Stimulated activated CD4-positive, alpha-beta T cell treated with anti-CD3 and anti-CD28 coated beads, Interleukin-4, amount 100 ng/mL, for 4 hours (primary cell): ENCODE data around the gene SHC4.
"Not testable (repeated sequence)": the region's sequence is repeated elsewhere in the genome, so short reads cannot be mapped to it uniquely, and the experiment has no call there.

Source experiments
- DNase-seq, 2 experiments: peaks; one replicate each; pipeline ENCODE4 v3.0.0-alpha.2; 2020

SHC4 gene

GRCh38 chr15:48876057-48876456 is 87.7 kb downstream of the SHC4 start:
- no peak for DNase-seq

- no peak for DNase-seq
Observed at GRCh38 chr15:48875241-48875960, 88.3 kb downstream of the SHC4 start.

GRCh38 chr15:48872632-48873031 is 91.1 kb downstream of the SHC4 start:
- DNase-seq = no peak

GRCh38 chr15:48871542-48871941 is 92.2 kb downstream of the SHC4 start:
- DNase-seq = no peak

- no peak for DNase-seq
Observed at GRCh38 chr15:48869966-48870365, 93.8 kb downstream of the SHC4 start.

- DNase-seq = no peak
Observed at GRCh38 chr15:48868536-48868935, 95.2 kb downstream of the SHC4 start.

- no peak for DNase-seq
Observed at GRCh38 chr15:48868023-48868422, 95.7 kb downstream of the SHC4 start.

GRCh38 chr15:48866141-48866563 is 97.6 kb downstream of the SHC4 start:
- DNase-seq = no peak

GRCh38 chr15:48865370-48866079 is 98.2 kb downstream of the SHC4 start:
- no peak for DNase-seq

- no peak for DNase-seq
Observed at GRCh38 chr15:48862705-48863104, 101.0 kb downstream of the SHC4 start.

GRCh38 chr15:48861813-48862431 is 101.8 kb downstream of the SHC4 start:
- peak; percentile 3 to 17 for DNase-seq

- DNase-seq = no peak
Observed at GRCh38 chr15:48859426-48859825, 104.3 kb downstream of the SHC4 start.

- DNase-seq = no peak
Observed at GRCh38 chr15:48858401-48858800, 105.3 kb downstream of the SHC4 start.

GRCh38 chr15:48856942-48857341 is 106.8 kb downstream of the SHC4 start:
- no peak for DNase-seq

GRCh38 chr15:48855501-48856440 is 107.9 kb downstream of the SHC4 start:
- DNase-seq = no peak

GRCh38 chr15:48854434-48854833 is 109.3 kb downstream of the SHC4 start:
- not testable (repeated sequence) for DNase-seq

GRCh38 chr15:48851956-48852355 is 111.8 kb downstream of the SHC4 start:
- no peak for DNase-seq

GRCh38 chr15:48850648-48851047 is 113.1 kb downstream of the SHC4 start:
- DNase-seq = no peak

GRCh38 chr15:48845123-48845522 is 118.6 kb downstream of the SHC4 start:
- DNase-seq = no peak

GRCh38 chr15:48842501-48842900 is 121.2 kb downstream of the SHC4 start:
- no peak for DNase-seq

GRCh38 chr15:48834756-48835155 is 129.0 kb downstream of the SHC4 start:
- no peak for DNase-seq

- no peak for DNase-seq
Observed at GRCh38 chr15:48833526-48834239, 130.0 kb downstream of the SHC4 start.
